LHCN-M2 (cell line): ENCODE results near the gene ZFX. TPM values are rescaled to one million over a fixed set of nuclear protein-coding genes. Genes with fewer than 3 reads are reported as not detected.

ENCODE experiments used
- DNase-seq: peaks from one replicate; pipeline ENCODE4 v3.0.0-alpha.2; 2012; ENCODE audit warnings: low read depth
- total RNA-seq: library from RNA; depleted of rRNA; stranded (reverse); fragments of >200 nt; gene quantifications from 2 replicates; pipeline ENCODE4 v1.2.3, GENCODE V29; 2014

ZFX gene
- total RNA-seq, 1 experiment from 2014 or later = 22.7 TPM

DNA sequence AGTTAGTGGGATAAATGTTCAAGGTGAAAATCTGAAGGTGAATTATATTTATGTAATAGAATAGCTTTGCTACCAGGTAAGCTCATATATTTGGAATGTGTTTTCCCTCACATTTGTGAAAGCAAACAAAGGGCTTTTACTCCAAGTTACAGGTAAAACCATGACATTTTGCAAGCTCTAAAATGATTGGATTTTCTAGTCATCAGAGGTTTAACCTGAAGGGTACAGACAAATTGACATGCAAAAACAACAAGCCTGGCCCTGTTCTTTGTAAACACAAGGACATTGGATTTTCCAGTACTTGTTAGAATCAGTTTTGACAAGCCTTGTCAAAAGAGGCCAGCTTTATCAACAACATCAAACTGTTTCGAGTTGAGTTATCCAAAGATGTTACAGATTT, 51.7 kb downstream of the ZFX start:
- DNase-seq = no peak

DNA sequence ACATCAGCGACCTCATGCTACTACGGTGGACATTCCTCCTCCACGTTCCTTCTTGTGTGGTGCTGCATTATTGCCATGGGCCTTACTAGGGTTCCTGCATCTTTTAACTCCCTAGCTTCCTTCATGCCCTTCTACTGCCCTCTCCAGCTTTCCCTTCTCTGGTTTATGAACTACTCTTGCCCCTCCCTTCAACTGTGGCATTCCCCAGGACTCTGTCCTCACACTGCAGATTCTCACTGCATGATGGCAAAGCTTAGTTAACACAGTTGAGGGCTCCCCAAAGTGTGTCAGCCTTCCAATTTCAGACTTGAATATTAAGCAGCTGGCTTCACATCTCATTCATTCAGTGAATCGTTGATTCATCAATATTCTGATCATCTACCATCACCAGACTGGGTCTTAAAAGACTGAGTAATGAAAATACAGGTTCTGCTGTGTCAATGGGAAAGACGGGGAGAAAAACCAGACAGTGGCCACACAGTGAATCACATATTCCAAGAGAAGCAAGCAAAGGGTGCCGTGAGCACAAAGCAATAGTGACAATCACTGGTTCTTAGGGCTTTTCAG, 53.0 kb downstream of the ZFX start:
- no peak for DNase-seq

DNA sequence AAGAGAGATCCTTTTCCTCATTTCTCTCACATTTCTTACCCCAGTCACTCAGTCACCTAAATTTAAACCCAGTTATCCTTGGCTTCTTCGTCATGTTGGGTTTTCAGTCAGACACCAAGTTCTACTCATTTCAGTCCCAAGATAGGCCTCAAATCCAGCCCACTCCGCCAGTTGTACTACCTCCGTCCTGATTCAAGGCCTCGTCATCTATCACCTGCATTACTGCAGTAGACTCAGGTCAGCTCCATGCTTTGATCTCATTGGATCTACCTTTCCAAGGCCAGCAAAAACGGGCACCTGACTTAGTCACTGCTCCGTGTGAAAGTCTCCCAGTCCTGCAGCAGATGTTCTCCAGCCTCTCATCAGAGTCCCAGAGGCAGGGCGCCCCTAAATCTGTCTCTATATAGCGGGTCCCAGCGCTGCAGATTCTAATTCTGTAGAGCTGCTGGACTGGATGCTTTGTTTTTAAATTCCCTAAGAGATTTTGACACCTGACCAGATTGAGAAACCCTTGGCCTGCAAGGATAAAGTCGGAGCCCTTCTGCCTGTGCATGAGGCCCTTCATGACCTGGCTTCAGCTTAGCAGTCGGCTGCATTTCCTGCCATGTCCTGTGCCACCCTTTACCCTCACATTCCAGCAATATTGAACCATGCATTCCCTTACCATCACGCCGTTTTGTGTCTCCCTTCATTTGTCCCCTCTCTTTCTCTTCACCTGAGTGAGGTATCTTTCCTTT, 53.7 kb downstream of the ZFX start:
- no peak for DNase-seq

DNA sequence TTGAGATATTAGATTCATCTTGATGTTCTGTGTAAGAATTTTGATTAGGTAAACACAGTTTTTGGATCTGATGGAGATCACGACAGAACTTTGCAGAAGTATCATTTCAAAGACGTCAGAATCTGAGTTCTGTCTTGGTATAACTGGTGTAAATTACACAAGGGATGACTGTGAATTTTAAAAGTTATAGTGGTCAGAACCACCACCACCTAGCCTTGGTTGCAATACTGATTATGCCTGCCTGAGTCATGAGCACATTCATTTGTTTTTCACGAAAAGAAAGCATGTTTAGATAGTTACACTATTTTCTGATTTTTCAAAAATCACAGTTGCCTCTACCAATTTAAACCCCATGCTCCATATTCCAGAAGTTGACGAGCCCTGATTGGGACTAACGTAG, 54.8 kb downstream of the ZFX start:
- DNase-seq = peak; percentile 52

DNA sequence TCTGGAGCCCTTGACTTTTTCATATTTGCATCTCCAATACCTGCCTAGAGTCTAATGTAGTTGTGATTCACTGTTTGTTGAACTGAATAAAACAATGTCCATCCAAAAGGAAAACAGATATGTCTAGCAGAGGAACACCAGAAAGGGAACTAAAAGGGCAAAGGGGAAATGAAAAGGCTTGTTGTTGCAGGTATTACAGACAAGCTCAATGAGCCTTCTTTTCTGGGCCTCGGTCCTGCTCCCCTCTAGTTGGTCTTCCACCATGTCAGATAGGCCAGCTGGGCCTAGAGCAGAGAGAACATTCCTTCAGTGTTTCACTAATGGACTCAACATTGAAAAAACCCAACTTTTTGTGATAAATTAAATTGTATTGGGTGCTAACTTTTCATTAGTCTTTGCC, 55.4 kb downstream of the ZFX start:
- no peak for DNase-seq

DNA sequence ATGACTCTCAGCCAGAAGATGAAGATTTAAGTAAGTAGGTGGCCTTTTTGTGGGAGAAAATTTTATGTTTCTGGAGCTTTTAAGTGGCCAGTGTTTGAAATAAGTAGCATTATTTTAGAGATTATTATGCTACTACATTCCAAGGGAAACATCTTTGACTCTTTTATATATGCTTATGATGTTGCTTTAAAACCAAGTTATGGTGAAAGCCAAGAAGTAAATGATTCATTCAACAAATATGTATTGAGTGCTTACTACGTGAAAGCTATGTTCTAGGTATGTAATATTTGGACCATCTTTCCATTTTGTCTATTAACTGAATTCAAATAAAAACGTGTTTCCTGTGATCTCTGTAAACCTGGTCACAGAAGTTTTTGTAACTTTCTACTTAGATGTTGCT, 58.3 kb downstream of the ZFX start:
- no peak for DNase-seq

DNA sequence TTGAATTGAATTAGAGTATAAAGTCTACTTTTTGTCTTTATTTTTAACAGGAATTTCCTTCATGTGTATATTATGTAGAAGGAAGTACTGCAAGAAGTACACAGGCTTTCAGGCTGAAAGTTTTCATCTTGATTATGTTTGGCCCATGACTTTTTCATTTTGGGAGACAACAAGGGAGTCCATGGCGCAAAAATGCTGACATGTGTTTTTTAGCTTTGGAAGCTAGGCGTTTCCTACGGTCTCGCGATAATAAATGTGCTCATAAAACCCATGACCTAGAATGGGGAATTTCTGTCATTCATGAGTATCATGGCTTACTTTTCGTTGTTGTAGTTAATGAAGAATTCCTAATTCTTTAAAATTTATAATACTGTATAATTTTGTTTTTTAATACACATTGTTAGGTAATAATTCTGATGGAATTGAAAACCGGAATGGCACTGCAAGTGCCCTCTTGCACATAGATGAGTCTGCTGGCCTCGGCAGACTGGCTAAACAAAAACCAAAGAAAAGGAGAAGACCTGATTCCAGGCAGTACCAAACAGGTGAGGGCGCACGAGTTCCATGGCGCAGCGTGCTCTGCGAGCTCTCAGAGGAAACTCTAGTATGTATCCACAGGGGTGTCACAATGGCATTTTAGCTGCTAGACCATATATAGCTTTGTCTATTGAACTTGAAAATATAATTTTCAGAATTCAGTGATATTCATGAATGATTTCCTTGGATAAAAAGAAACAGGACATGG, 59.1 kb downstream of the ZFX start:
- DNase-seq = no peak

DNA sequence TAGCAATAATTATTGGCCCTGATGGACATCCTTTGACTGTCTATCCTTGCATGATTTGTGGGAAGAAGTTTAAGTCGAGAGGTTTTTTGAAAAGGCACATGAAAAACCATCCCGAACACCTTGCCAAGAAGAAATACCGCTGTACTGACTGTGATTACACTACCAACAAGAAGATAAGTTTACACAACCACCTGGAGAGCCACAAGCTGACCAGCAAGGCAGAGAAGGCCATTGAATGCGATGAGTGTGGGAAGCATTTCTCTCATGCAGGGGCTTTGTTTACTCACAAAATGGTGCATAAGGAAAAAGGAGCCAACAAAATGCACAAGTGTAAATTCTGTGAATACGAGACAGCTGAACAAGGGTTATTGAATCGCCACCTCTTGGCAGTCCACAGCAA, 60.7 kb downstream of the ZFX start:
- no peak for DNase-seq

DNA sequence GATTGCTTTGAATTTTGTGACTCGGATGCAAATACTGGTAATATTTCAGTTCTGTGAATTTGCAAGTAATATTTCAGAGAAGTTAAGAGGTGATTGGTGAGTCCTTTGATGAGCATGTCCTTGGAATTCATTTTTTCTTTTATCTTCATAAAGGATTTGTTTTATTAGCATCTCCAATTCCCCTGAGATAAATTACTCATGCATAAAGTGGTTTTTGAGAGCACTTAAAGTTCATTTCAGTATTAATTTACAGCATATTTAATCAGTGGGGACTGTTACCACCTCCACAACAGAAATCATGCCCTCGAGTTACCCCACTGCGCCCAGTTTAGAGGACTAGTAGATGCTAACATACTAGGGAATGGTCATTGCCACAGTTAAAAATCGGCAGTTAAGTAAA, 65.0 kb downstream of the ZFX start:
- no peak for DNase-seq

DNA sequence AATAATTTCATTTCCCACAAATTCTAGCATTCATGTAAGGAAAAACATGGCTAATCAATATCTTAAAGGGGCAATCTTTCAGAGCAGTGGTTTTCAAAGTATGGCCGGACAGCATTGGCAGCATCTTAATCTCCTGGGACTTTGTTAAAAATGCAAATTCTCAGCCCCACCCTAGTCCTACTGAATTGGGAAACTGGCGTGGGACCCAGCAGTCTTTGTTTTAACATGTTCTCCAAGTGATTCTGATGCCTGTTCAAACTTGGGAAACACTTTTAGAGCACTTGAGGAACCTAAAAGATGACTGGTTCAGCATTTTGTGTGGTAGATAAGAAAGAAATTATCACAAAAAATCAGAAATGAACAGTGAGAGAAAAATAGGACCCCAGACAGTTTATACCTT, 65.7 kb downstream of the ZFX start:
- no peak for DNase-seq

DNA sequence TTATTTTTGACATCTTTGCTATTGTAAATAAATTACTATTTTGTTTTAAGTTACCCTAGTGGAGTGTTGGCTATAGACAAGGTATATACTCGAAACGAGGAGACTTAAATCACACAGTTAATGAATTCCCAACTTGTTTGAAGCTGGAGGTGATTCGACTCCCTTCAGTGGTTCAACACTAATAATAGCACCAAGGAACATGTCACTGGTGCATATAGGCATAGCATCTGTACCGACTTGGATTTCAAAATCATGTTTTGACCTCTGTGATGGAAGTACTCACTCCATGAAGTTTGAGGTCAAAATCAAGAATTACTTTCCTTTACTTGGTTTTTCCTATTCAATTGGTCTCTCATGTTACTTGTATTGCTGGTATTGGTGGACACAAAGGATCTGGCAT, 66.5 kb downstream of the ZFX start:
- no peak for DNase-seq

DNA sequence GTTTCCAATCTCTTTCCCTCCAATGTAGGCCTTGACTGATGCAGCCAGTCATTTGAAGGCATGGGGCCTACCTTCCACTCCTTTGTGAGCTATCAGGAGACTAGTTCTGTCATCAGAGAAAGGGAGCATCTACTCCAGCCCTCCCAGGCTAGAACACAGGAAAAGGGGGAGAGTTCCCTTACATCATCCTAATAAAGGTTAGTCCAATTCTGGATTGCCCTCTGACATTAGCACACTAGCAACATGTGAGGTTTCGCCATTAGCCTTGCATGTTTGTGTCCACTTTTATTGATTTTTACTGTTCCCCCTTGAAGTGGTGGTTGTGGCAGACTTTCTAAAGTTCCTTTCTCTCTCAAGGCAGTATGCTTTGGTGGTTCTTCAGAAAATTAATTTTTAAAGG, 67.3 kb downstream of the ZFX start:
- no peak for DNase-seq

DNA sequence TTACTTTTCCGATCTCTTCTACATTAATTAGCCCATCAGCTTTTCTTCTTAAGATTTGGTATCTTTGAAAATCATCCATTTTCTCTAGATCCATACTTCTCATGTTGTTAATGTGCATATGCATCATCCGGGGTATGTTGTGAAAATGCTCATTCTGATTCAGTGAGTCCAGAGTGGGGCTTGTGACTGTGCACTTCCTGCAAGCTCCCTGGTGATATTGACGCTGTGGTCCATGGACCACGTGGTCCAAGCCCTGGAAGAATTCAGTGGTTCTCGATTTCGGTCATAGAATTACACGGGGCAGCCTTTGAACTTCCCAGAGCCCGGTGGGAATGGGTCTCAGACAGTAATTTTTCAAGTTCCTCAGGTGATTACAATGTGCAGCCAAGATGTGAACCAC, 69.8 kb downstream of the ZFX start:
- DNase-seq = no peak

DNA sequence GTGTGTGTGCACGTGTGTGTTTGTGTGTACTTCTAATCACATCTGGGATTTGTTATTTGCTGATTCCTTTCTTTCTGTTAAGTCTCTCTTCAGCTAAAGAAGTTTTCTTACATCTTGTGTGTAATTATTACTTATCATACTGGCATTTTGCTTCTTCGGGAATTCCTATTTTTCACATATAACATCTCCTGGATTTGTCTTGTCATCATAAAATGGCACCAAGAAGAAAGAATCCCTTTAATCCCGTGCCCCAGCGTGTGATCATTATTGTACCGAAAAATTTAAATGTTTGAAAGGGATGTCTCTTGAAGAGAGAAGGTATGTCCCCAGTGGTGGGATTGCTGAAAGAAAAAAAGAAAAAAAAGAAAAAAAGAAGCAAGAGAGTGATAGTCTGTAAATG, 72.3 kb downstream of the ZFX start:
- no peak for DNase-seq

DNA sequence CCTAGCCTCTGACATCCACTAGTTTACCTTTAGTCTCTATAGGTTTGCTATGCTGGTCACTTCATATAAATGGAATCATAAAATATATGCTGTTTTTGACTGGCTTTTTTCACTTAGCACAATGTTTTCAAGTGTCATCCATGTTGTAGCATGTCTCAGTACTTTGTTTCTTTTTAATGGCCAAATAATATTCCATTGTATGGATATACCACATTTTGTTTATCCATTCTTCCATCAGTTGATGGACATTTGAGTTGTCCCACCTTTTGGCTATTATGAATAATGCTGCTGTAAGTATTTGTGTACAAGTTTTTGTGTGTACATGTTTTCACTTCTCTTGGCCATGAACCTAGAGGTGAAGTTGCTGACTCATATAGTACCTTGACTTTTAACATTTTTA, 75.7 kb downstream of the ZFX start:
- DNase-seq = no peak

DNA sequence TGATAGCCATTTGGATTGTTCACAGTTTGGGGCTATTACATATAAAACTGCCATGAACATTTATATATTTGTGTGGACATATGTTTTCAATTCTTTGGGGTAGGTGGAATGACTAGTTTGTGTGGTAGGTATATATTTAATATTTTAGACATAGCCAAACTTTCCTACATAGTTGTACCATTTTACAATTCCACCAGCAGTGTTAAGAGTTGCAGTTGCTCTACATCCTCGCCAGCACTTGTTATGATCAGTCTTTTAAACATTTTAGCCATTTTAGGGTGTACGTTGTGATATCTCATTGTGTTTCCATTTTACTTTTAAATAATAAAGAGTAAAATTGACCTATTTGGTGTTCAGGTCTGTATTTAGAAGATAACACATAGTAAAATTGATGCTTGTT, 76.6 kb downstream of the ZFX start:
- DNase-seq = no peak

DNA sequence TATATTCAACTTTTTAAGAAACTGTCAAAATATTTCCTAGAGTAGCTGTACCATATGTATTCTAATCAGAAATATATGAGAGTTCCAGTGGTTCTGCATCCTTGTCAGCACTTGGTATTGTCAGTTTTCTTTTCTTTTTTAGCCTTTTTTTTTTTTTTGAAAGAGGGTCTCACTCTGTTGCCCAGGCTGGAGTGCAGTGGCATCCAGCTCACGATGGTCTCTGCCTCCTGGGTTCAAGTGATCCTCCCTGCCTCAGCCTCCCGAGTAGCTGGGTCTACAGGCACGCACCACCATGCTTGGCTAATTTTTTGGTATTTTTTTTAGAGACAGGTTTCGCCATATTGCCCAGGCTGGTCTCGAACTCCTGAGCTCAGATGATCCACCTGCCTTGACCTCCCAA, 79.1 kb downstream of the ZFX start:
- no peak for DNase-seq

DNA sequence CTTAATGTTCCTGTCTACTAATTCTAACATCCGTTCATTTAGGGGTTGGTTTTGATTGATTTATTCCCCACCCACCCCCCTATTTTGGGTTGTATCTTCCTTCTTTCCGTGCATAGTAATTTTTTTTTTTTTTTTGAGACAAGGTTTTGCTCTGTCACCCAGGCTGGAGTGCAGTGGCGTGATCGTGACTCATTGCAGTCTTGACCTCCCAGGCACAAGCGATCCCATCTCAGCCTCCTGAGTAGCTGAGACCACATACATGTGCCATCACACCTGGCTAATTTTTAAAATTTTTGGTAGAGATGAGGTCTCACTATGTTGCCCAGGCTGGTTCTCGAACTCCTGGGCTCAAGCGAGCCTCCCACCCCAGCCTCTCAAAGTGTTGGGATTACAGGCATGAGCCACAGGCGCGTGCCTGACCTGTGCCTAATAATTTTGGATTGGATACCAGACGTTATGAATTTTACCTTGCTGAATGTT, 79.9 kb downstream of the ZFX start:
- DNase-seq = no peak

DNA sequence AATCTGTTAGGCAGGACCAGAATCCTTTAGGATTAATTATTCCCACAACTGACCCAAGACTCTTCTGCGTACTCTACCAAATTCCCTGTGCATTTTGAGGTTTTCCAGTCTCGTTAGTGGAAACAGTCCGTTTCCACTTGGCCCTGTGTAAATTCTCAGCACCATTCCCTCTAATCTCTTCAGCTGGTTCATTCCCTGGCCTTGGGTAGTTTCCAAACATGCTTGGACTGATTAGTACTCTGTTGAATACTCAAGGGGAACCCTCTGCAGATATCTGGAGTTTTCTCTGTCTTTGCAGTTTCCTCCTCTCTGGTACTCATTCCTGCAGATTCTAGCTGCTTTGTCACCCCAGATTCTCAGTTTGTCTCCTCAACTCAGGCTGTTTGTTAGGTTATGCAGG, 80.4 kb downstream of the ZFX start:
- DNase-seq = no peak

DNA sequence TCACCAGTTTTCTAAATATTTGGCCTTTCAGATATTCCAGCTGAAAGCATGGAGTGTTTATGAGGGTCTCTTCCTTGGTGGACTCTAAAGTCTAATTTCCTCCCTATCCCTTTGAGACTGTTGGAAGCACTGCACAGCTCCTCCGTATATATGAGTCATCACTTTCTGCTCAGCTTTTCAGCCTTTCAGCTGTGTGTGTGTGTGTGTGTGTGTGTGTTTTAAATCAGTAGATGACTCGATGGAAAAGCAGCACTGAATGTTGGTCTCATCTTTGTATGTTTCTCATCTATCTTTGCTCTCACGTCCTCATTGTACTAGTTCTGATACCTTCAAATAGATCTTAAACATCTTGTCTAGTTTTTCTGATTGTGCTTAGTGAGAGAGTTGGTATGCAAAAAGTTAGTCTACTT, 81.6 kb downstream of the ZFX start:
- peak; percentile 84 for DNase-seq

DNA sequence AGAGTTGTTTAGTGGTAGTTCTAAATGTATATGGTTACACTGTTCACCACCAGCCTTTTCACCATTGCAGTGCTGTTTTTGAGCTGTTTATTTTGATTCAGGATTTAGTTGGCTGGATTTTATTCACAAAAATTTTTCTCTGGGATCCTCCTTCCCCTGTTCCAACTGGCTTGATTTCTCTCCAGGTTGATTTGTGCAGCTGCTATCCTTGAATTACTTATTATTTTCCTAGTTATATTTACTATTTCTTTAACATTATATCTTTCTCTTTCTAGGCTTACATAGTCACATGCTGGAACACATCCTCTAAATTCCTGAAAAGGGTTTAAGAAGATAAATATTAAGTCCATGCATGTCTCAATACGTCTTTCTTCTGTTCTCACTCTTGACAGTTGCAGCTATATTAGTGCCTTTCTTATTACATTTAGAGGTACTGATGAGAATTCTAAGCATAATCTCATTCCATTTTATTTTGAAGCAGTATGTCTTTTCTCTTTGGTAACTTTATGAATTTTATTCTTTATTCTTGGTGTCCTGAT, 82.2 kb downstream of the ZFX start:
- DNase-seq = no peak

DNA sequence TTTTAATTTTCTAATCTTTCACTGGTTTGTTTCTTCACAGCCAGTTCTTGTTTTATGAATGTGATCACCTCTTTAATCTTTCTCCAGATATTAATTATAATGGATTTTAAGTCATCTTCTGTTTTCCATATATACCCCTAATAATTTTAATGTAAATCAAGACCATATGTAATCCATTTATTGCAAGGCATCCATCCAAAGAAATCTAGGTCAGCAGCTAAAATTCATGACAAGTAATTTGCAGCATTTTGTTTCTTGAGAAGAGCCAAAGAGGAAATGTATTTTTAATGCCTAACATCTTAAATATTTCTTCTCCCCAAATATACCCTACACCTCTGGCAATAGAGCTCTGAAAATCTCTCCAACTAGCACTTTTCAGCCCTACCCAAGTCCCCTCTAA, 83.3 kb downstream of the ZFX start:
- no peak for DNase-seq
